ENCODE data around the gene S100A10. TPM values are rescaled to one million over a fixed set of nuclear protein-coding genes. Genes with fewer than 3 reads are reported as not detected.

Gene S100A10
- total RNA-seq, 1 donor from 2014 or later, result 219 TPM

- Mint-ChIP-seq H3K9me3 (no peaks in the 10 kb centered on the region), H3K27ac (no peak overlapping the region), H3K4me3 (no peak overlapping the region), H3K4me1 (peaks cover 37% of the 10 kb centered on the region), H3K27me3 (ENCODE audit: low read depth) (no peaks in the 10 kb centered on the region), H3K36me3 (no peaks in the 10 kb centered on the region)
- DNase-seq (ENCODE audit: low spot score in 2 of 2, unreplicated experiment in 2 of 2), result no peak
- TF ChIP-seq, protein P1, sequence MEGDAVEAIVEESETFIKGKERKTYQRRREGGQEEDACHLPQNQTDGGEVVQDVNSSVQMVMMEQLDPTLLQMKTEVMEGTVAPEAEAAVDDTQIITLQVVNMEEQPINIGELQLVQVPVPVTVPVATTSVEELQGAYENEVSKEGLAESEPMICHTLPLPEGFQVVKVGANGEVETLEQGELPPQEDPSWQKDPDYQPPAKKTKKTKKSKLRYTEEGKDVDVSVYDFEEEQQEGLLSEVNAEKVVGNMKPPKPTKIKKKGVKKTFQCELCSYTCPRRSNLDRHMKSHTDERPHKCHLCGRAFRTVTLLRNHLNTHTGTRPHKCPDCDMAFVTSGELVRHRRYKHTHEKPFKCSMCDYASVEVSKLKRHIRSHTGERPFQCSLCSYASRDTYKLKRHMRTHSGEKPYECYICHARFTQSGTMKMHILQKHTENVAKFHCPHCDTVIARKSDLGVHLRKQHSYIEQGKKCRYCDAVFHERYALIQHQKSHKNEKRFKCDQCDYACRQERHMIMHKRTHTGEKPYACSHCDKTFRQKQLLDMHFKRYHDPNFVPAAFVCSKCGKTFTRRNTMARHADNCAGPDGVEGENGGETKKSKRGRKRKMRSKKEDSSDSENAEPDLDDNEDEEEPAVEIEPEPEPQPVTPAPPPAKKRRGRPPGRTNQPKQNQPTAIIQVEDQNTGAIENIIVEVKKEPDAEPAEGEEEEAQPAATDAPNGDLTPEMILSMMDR (IDR thresholded peaks at IDR 0.05; ENCODE audit: unreplicated experiment), result no peak
These were observed 26.6 kb downstream of the S100A10 start for GRCh38 chr1:151967091-151967490.

- H3K27ac Mint-ChIP-seq, result no peak overlapping the region
- TF ChIP-seq, protein P1 (IDR thresholded peaks at IDR 0.05; ENCODE audit: unreplicated experiment), result no peak
- H3K36me3 Mint-ChIP-seq, result no peaks in the 10 kb centered on the region
- no peaks in the 10 kb centered on the region for H3K9me3 Mint-ChIP-seq
- no peak for DNase-seq (ENCODE audit: low spot score in 2 of 2, unreplicated experiment in 2 of 2)
- H3K27me3 Mint-ChIP-seq (ENCODE audit: low read depth), result no peaks in the 10 kb centered on the region
- peaks cover 37% of the 10 kb centered on the region for H3K4me1 Mint-ChIP-seq
- H3K4me3 Mint-ChIP-seq, result no peak overlapping the region
These were observed 27.6 kb downstream of the S100A10 start for GRCh38 chr1:151966061-151966460.

DNA sequence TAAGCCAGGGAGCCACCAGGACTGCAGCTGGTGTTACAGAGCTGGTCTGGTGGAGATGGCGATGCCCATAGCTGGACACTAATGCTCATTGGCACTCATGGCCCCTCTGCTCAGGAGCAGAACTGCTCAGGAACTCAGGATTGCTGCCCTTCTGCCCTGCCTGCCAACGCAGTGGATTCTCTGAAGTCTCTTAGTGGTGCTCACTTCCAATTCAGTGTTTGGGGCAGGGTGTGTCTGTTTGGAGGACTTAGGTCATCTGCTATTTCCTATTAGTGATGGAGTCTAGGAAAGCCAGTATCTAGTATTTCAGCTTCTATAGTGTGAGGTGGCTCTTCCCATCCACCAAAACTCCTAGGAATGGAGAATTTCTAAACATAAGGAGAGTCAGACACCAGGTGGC, 29.1 kb downstream of the S100A10 start:
- Mint-ChIP-seq H3K4me3 (no peak overlapping the region), H3K4me1 (peaks cover 28% of the 10 kb centered on the region), H3K27ac (no peak overlapping the region), H3K9me3 (no peaks in the 10 kb centered on the region), H3K36me3 (no peaks in the 10 kb centered on the region), H3K27me3 (ENCODE audit: low read depth) (no peaks in the 10 kb centered on the region)
- TF ChIP-seq, protein P1 (IDR thresholded peaks at IDR 0.05; ENCODE audit: unreplicated experiment), result no peak
- DNase-seq (ENCODE audit: low spot score in 2 of 2, unreplicated experiment in 2 of 2), result no peak

GRCh38 chr1:151963288-151963687, 30.4 kb downstream of the S100A10 start:
- TF ChIP-seq, protein P1 (IDR thresholded peaks at IDR 0.05; ENCODE audit: unreplicated experiment), result no peak
- Mint-ChIP-seq H3K27ac (no peak overlapping the region), H3K27me3 (ENCODE audit: low read depth) (no peaks in the 10 kb centered on the region), H3K4me3 (no peak overlapping the region), H3K9me3 (no peaks in the 10 kb centered on the region), H3K36me3 (no peaks in the 10 kb centered on the region), H3K4me1 (peaks cover 17% of the 10 kb centered on the region)
- no peak for DNase-seq (ENCODE audit: low spot score in 2 of 2, unreplicated experiment in 2 of 2)

GRCh38 chr1:151961833-151962232, 31.8 kb downstream of the S100A10 start:
- TF ChIP-seq, protein P1 (IDR thresholded peaks at IDR 0.05; ENCODE audit: unreplicated experiment), result no peak
- no peak for DNase-seq (ENCODE audit: low spot score in 2 of 2, unreplicated experiment in 2 of 2)
- no peaks in the 10 kb centered on the region for H3K9me3 Mint-ChIP-seq
- no peaks in the 10 kb centered on the region for H3K27me3 Mint-ChIP-seq (ENCODE audit: low read depth)
- peaks cover 13% of the 10 kb centered on the region for H3K4me1 Mint-ChIP-seq
- no peak overlapping the region for H3K4me3 Mint-ChIP-seq
- H3K27ac Mint-ChIP-seq, result no peak overlapping the region
- H3K36me3 Mint-ChIP-seq, result no peaks in the 10 kb centered on the region
